ENCODE results near the gene GPR18. TPM values are rescaled to one million over a fixed set of nuclear protein-coding genes. Genes with fewer than 3 reads are reported as not detected.
"Not testable (repeated sequence)": the region's sequence is repeated elsewhere in the genome, so short reads cannot be mapped to it uniquely, and the experiment has no call there.

The GPR18 gene
- total and polyA plus RNA-seq, 12 donors: 0.03 to 0.78 TPM; not detected in 10

- no peak for DNase-seq
- H3K4me3 ChIP-seq: no peak overlapping the region
- TF ChIP-seq POLR2A (IDR thresholded peaks at IDR 0.05): no peak
- no peak for TF ChIP-seq CTCF (IDR thresholded peaks at IDR 0.05)
- no peak overlapping the region for H3K27ac ChIP-seq
- no peaks in the 10 kb centered on the region for H3K9me3 ChIP-seq (replicated peaks in 1 of 3)
- WGBS, 4 donors: 85 to 94% (median 94%) methylated on average over 5 of the region's 5 CpGs
- no peaks in the 10 kb centered on the region for H3K4me1 ChIP-seq (replicated peaks in 1 of 2)
- no peaks in the 10 kb centered on the region for H3K36me3 ChIP-seq (replicated peaks in 1 of 2)
- H3K27me3 ChIP-seq: no peaks in the 10 kb centered on the region
- intact Hi-C loops (cut with DNase I): no loop called here
These were observed 7.0 kb downstream of the GPR18 start for GRCh38 chr13:99250982-99251825.

- WGBS, 4 donors: 94 to 98% (median 96%) methylated on average over 2 of the region's 2 CpGs
- H3K27me3 ChIP-seq; H3K36me3 ChIP-seq (replicated peaks in 1 of 2); H3K27ac ChIP-seq; H3K9me3 ChIP-seq (replicated peaks in 1 of 3); DNase-seq; intact Hi-C loops (cut with DNase I); H3K4me1 ChIP-seq (replicated peaks in 1 of 2); H3K4me3 ChIP-seq: not testable (repeated sequence)
These were observed 8.6 kb downstream of the GPR18 start for GRCh38 chr13:99249606-99250005.

GRCh38 chr13:99249178-99249577, 9.0 kb downstream of the GPR18 start:
- DNase-seq; H3K4me3 ChIP-seq; H3K27ac ChIP-seq; intact Hi-C loops (cut with DNase I); H3K9me3 ChIP-seq (replicated peaks in 1 of 3); H3K27me3 ChIP-seq; H3K36me3 ChIP-seq (replicated peaks in 1 of 2); H3K4me1 ChIP-seq (replicated peaks in 1 of 2): not testable (repeated sequence)
- WGBS, 4 donors: 95 to 100% (median 98%) methylated on average over 3 of the region's 3 CpGs

- no peak overlapping the region for H3K4me3 ChIP-seq
- 93 to 100% (median 98%) methylated on average over 1 of the region's 1 CpG for WGBS, 4 donors
- no peak for DNase-seq
- peaks cover 0 to 6% of the 10 kb centered on the region in 2 donors for H3K36me3 ChIP-seq (replicated peaks in 1 of 2)
- no peaks in the 10 kb centered on the region for H3K27me3 ChIP-seq
- TF ChIP-seq CTCF (IDR thresholded peaks at IDR 0.05) (no peak), POLR2A (IDR thresholded peaks at IDR 0.05) (no peak)
- H3K27ac ChIP-seq: no peak overlapping the region
- no peaks in the 10 kb centered on the region for H3K4me1 ChIP-seq (replicated peaks in 1 of 2)
- intact Hi-C loops (cut with DNase I): no loop called here
- H3K9me3 ChIP-seq (replicated peaks in 1 of 3): no peaks in the 10 kb centered on the region
These were observed 12.1 kb downstream of the GPR18 start for GRCh38 chr13:99246100-99246499.

- H3K27me3 ChIP-seq: no peaks in the 10 kb centered on the region
- WGBS, 4 donors: 24 to 44% (median 34%) methylated on average over 8 of the region's 8 CpGs
- intact Hi-C loops (cut with DNase I): no loop called here
- peak overlapping the region in 1 of 4 donors; percentile 6 for H3K4me3 ChIP-seq
- no peaks in the 10 kb centered on the region for H3K9me3 ChIP-seq (replicated peaks in 1 of 3)
- H3K4me1 ChIP-seq (replicated peaks in 1 of 2): peaks cover 0 to 5% of the 10 kb centered on the region in 2 donors
- no peaks in the 10 kb centered on the region for H3K36me3 ChIP-seq (replicated peaks in 1 of 2)
- peak overlapping the region in 2 of 5 donors; percentile 27 to 32 for H3K27ac ChIP-seq
- DNase-seq: peak in 5 of 7 donors; percentile 29 to 48 (median 38)
- TF ChIP-seq CTCF (IDR thresholded peaks at IDR 0.05) (no peak), POLR2A (IDR thresholded peaks at IDR 0.05) (no peak)
These were observed 20.1 kb downstream of the GPR18 start for GRCh38 chr13:99237981-99238662.

Data from adrenal gland (tissue), 12 donors.